Measurements from ENCODE around the gene CHRNG.
A peak's percentile ranks its signal among the peaks of the same experiment; 100 is the strongest.

The CHRNG gene

DNA sequence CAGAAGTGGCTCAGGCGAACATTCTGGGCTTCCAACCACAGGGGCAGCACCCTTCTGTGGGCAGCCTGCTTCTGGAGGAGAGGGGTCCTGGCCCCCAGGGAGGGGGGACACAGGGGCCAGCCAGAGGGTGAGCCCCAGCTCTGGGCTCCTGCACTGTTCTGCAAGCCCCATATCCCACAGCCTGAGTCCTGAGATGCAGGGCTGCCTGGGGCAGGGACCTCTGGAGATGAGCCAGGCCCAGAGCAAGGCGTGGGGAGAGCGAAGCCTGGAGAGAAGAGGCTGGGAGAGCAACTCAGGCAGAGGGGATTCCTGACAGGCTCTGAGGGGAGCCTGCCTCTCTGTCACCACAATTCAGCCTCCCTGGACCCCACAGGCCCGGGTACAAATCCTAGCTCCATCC, 32.8 kb upstream of the CHRNG start:
- DNase-seq: no peak

- DNase-seq: no peak
Measured at GRCh38 chr2:232508251-232508650, 31.2 kb upstream of the CHRNG start.

- DNase-seq: no peak
Measured at GRCh38 chr2:232511336-232511890, 28.1 kb upstream of the CHRNG start.

GRCh38 chr2:232512602-232513001, 26.9 kb upstream of the CHRNG start:
- no peak for DNase-seq

DNA sequence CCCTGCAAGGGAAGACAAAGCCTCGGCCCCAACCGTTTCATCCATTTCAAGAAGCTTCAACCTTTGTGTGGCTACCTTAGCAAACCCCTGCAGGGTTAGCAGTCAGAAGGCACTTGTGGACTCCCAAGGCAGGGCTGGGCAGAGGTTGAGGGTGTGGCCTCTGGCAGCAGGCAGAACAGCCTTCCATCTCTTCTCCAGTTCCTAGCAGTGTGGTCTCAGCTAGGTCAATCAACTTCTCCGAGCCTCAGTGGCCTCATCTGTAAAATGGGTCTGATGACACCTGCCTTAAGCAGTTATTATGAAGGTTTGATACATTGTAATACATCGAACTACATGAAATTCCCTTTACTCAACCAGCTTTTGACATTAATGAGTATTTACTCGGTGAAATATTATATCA, 26.1 kb upstream of the CHRNG start:
- DNase-seq: no peak

- DNase-seq: no peak
Measured at GRCh38 chr2:232515639-232516038, 23.9 kb upstream of the CHRNG start.

- no peak for DNase-seq
Measured at GRCh38 chr2:232516551-232516950, 22.9 kb upstream of the CHRNG start.

GRCh38 chr2:232518844-232519243, 20.6 kb upstream of the CHRNG start:
- DNase-seq: no peak

GRCh38 chr2:232519581-232520438, 19.7 kb upstream of the CHRNG start, which contains the start of gene PRSS56:
PRSS56 (plus strand) TSS chr2:232520388; CDS start chr2:232520599, 211 bp downstream.
- DNase-seq: no peak

DNA sequence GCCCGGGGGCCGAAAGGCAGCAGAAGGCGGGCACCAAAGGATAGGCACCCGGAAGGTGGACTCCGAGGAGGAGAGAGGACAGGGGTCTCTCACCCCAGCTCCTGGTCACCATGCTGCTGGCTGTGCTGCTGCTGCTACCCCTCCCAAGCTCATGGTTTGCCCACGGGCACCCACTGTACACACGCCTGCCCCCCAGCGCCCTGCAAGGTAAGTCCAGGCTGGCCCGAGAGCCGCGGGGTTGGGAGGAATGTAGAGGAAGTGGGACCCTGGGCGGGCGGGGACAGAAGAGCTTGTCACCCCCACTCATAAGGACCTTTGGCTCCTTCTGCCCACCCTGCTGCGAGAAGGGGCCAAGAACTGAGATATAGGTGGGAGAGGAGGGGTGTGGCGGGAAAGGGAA, 19.0 kb upstream of the CHRNG start:
- DNase-seq: no peak

DNA sequence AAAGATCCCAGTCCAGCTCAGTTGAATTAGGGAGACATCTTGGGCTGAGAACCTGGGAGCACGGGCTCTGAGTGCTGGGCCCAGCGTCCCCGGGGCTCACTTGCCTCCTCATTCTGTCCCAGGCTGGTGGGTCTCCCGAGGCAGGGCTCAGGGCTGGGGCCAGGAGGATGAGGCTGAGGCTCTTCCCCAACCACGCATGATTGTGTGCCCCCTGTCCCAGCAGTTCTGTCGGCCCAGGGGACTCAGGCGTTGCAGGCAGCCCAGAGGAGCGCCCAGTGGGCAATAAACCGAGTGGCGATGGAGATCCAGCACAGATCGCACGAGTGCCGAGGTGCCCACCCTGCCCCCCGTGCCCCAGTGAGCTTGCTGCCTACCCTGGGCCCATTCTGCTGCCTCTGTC, 18.4 kb upstream of the CHRNG start:
- no peak for DNase-seq

GRCh38 chr2:232521959-232522622, 17.4 kb upstream of the CHRNG start:
- DNase-seq: peak in 5 of 6 experiments; percentile 42 to 79 (median 59)

DNA sequence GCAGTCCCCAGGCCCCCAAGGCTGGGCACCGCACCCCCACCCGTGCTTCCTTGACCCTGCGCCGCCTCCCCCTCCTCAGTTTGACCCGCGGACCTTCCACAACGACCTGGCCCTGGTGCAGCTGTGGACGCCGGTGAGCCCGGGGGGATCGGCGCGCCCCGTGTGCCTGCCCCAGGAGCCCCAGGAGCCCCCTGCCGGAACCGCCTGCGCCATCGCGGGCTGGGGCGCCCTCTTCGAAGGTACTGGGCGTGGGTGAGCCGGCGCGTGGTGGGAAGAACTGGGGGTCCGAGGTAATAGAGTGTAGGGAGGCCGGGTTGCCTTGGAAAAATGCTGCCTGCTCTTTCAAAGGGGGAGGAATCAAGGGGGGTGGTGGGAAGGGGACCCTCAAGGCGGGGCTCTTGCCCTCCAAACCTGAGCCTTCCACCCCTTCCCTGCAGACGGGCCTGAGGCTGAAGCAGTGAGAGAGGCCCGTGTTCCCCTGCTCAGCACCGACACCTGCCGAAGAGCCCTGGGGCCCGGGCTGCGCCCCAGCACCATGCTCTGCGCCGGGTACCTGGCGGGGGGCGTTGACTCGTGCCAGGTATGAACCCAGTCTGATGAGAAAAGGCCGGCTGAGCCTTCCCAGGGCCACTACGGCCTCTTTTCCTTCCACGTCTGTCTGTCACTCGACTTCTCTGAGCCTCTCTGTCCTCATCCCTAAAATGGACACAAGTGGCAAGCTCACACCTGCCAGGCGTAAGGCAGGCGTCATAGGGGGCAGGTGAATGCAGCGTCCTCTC, 16.7 kb upstream of the CHRNG start:
- no peak for DNase-seq

DNA sequence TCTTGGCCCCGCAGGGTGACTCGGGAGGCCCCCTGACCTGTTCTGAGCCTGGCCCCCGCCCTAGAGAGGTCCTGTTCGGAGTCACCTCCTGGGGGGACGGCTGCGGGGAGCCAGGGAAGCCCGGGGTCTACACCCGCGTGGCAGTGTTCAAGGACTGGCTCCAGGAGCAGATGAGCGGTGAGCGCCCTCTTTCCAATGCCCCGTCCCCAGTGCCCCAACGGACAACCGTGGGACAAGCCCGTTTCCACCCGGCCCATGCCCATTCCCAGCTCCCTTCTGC, 16.1 kb upstream of the CHRNG start:
- DNase-seq: no peak

DNA sequence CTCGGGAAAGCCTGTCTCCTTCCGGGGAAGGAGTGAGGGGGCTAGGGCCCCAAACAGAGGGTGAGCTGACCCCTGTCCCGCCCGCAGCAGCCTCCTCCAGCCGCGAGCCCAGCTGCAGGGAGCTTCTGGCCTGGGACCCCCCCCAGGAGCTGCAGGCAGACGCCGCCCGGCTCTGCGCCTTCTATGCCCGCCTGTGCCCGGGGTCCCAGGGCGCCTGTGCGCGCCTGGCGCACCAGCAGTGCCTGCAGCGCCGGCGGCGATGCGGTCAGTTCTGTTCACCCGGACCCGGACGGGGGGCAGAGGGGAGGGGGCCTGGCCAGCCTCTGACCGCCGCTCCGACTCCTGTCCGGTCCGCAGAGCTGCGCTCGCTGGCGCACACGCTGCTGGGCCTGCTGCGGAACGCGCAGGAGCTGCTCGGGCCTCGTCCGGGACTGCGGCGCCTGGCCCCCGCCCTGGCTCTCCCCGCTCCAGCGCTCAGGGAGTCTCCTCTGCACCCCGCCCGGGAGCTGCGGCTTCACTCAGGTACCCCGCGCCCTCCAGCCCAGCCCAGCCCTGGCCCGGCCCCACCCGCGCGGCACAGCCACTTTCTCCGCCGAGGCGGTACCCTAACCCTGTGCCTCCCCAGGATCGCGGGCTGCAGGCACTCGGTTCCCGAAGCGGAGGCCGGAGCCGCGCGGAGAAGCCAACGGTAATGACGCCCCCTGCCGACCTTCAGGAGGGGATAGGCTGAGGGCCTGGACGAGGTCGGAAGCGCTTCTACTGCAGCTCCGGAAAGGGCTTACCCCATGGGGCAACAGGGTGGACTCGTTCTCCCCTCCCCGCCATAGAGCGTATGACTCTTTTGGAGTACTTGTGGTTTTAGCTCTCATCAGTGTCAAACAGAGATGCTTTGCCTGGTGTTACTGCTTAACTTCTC, 15.6 kb upstream of the CHRNG start:
- peak in 1 of 6 experiments; percentile 8 for DNase-seq

DNA sequence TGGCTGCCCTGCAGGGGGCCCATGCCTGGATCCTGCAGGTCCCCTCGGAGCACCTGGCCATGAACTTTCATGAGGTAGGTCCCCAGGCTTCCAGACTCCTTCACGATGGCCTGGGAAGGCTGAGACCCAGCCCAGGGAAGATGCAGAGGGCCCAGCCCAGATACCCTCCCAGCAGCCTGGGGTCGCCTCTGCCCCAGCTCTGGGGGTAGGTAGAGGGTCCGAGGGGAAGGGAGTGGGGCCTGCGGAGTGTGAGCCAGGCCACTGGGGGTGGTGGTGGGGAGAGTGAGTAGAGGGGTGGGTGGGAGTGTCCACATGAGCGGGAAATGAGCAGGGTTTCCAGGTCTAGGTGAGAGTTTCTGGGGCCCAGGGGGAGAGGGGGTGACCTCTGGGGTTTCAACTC, 14.7 kb upstream of the CHRNG start:
- no peak for DNase-seq

- DNase-seq: no peak
Measured at GRCh38 chr2:232525199-232525598, 14.3 kb upstream of the CHRNG start.

- no peak for DNase-seq
Measured at GRCh38 chr2:232525791-232526371, 13.6 kb upstream of the CHRNG start, which contains the start of gene CHRND. CHRND (plus strand) TSS chr2:232526160; CDS start chr2:232526216, 56 bp downstream.

DNA sequence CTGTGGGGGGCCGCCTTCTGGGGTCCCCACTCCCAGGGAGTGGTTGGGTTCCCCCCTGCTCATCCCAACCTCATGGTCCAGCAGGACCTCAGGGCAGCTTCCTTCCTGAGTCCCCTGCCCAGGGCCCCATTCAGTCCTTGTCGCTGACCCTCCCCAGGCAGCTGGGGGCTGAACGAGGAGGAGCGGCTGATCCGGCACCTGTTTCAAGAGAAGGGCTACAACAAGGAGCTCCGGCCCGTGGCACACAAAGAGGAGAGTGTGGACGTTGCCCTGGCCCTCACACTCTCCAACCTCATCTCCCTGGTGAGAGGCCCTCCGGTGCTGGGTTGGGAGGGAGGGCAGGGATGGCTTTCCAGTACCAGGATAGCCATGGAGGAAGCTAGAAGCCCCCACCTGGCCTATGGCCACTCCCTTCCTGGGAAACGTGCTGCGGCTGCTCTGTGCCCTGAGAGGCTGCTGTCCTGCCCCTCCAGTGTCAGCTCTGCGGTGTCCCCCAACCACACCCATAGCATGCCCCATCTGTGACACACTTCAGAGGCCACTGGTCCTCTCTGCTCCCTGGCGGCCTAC, 13.0 kb upstream of the CHRNG start:
- DNase-seq: no peak

DNA sequence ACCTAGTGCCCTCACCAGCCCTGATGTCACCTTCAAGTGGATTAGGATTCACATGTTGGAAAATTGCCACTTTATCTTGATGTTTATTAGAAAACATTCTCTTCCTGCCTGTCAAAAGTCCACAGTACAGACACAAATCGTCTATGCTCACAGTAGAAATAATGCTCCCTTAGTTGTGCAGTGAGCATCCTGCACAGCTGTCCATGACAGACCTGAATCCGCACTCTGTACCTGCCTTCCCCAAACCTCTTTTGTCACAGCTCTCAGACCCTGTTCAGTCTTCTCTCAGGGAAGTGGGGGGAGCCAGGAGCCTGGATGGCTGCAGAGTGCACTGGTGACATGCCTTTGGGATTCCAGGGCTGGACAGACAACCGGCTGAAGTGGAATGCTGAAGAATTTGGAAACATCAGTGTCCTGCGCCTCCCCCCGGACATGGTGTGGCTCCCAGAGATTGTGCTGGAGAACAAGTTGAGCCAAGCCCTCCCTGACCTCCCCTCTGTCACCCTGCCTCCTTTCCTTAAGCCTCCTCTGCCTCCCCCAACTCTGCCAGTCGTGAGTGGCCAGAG, 11.5 kb upstream of the CHRNG start:
- no peak for DNase-seq

Measured in stimulated activated naive CD4-positive, alpha-beta T cell (primary cell).